Measurements from ENCODE around the gene CDH24.
A peak's percentile ranks its signal among the peaks of the same experiment; 100 is the strongest.

The CDH24 gene, protein sequence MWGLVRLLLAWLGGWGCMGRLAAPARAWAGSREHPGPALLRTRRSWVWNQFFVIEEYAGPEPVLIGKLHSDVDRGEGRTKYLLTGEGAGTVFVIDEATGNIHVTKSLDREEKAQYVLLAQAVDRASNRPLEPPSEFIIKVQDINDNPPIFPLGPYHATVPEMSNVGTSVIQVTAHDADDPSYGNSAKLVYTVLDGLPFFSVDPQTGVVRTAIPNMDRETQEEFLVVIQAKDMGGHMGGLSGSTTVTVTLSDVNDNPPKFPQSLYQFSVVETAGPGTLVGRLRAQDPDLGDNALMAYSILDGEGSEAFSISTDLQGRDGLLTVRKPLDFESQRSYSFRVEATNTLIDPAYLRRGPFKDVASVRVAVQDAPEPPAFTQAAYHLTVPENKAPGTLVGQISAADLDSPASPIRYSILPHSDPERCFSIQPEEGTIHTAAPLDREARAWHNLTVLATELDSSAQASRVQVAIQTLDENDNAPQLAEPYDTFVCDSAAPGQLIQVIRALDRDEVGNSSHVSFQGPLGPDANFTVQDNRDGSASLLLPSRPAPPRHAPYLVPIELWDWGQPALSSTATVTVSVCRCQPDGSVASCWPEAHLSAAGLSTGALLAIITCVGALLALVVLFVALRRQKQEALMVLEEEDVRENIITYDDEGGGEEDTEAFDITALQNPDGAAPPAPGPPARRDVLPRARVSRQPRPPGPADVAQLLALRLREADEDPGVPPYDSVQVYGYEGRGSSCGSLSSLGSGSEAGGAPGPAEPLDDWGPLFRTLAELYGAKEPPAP

DNA sequence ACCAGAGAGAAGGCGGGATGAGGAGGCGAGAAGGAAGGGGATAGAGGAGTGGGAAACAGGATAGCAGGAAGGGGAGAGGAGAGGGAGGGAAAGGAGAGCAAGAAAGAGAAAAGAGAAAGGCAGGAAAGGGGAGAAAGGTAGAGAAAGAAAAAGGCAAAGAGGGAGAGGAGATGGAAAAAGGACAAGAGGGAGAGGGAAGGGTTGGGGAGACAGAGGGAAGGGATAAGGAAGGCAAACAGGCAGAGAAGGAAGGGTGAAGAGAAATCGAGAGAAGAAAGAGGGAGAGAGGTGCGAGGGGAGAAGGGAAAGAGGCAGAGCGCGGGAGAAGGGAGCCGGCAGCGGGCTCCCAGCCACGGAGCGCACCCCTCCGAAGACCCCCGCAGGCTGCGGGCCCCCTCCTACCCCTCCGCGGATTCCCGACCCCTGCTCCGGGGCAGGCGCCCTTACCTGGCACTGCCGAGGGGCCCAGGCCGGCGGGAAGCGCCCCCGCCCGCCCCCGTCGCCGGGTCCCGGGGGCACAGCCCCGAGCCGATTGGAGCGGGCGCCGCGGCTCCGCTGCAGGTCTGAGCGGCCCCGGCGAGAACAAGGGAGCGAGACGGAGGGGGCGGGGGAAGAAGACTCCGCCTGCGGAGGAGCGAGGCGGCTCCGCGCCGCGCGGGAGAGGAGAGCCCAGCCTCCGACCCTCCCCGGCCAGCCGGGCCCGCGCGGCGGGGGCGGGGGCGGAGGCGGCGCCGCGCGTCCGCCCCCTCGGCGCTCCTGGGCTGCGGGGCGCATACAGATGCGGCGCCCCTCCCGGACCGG is at the start of gene CDH24:
TSS of gene CDH24 (minus strand) at position 565 of the 801 bp plus-strand sequence. CDS start 1,787 bp downstream, outside the sequence.
- DNase-seq (ENCODE audit: low spot score), result no peak

DNA sequence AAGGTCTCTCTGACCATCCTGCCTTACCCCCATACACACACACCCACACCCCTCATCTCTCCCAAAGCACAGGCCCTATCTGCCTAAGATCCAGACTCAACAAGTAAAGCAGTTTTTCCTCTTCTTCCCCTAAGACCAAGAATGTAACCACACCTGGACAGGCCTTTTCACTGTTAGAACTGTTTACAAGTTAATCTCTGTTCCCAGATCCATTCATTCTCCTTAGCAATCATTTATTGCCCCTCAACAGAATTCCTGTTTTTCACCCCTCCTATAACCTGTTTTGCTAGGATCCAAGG is 49.4 kb upstream of the CDH24 start:
- DNase-seq (ENCODE audit: low spot score), result no peak

DNA sequence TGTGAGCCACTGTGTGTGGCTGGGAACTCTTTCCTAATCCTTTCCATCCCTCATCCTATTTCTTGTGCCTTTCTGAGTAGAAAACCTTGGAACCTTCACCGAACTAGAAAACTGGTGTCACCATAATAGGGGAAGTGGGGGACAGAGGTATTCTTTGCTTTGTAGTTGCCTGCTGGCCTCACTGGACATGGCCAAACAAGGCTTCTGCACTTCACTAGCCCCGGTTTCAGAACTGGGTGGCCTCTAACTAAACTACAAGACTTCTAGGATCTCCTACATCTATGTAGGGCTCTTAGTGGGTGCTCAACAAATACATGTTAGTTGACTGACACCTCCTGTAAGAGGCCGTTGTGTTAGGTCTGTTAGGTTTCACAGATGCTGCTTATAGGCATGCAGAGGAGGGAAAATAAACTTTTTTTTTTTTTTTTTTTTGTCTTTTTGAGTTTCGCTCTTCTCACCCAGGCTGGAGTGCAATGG is 48.1 kb upstream of the CDH24 start:
- DNase-seq (ENCODE audit: low spot score), result no peak

DNA sequence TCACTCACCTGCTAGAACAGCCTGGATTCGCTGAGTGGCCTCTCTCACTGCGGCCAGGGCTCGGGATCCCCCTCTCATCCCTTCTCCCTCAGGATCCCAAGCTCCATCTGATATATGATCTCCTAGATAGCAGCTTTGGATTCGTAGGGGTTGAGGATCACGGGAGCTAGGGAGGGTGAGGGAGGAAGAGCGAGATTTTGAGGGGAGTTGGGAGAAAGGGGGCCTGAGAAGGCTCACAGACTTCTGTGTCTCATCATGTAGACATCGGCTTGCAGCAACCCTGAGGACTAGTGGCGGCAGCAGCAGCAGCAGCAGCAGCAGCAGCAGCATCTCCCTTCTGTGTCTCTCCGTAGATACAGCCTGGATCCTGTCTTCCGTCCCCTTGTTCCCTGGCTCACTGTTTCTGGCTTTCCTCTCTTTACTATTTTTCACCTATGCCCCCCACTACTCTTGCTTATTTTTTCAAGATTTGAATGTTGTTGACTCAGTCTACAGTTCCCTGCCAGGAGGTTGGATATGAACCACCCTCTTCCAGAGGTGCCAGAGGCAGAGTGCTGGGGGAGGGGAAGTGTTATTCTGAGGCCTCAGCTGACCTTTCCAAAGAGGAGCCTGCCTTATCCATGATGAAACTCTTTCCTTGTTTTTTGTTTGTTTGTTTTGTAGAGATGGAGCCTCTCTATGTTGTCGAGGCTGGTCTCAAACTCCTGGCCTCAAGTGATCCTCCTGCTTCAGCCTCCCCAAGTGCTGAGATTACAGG is 47.4 kb upstream of the CDH24 start, which contains the start of gene CIROP:
TSS of gene CIROP (minus strand) at position 399 of the 757 bp plus-strand sequence. CDS start at position 330, 69 bp downstream.
- no peak for DNase-seq (ENCODE audit: low spot score)

DNA sequence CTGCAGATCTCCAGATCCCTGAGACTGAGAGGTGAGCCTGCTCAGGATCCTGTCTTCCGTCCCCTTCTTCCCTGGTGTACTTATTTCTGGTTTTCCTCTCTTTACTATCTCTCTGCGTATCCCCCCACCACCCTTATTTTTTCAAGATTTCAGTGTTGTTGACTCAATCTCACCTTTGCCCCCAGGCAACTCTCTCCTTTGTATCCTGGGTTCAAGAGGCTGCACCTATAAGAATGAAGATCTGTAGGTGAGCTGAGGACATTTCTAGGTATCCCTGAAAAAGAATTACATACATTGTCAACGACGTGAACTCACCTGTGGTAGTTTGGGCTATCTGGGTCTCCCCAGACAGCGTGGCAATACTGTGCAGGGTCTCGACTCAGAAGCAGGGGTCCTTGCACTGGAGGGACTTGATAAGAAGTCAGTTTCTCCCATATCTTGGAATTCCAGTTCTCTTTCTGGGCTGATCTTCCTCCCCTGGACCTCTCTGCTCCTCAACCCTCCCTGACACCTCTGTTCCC is 46.8 kb upstream of the CDH24 start:
- no peak for DNase-seq (ENCODE audit: low spot score)

DNA sequence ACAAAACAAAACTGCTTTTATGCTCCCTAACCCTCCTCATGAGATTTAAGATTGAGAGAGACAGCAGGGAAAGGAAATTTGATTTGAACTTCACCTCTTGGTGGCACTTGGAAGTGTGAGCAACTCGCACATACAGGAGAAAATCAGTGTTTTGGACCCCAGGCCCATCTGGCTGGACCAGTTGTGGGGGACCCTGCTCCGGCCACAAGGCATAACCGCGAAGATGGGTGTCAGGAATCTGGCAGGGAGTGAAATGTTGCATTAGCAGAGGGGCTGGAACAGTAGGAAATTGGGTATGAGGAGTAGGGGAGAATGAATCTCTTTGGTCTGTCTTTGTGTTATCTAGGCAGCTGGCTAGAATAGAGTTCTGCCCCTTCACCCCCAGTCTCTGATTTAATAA is 46.3 kb upstream of the CDH24 start:
- no peak for DNase-seq (ENCODE audit: low spot score)

DNA sequence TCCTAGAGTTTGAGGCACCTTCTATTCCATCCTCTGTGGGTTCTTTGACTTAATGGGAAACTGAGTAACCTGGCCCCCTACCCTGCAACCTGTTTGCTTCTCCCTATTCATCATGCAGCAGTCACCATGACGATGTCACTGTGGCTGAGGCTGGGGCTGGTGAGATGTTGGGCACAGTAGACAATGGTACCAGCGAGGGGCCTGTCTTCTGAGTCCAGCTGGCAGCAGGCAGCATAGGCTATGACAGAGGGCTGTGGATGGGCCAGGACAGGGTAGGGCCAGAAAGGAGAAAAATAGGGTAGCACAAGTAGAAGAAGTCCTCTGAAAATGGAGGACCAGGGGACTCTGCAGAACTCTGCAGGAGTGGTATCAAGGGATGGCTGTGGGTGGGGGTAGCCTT is 45.5 kb upstream of the CDH24 start:
- no peak for DNase-seq (ENCODE audit: low spot score)

DNA sequence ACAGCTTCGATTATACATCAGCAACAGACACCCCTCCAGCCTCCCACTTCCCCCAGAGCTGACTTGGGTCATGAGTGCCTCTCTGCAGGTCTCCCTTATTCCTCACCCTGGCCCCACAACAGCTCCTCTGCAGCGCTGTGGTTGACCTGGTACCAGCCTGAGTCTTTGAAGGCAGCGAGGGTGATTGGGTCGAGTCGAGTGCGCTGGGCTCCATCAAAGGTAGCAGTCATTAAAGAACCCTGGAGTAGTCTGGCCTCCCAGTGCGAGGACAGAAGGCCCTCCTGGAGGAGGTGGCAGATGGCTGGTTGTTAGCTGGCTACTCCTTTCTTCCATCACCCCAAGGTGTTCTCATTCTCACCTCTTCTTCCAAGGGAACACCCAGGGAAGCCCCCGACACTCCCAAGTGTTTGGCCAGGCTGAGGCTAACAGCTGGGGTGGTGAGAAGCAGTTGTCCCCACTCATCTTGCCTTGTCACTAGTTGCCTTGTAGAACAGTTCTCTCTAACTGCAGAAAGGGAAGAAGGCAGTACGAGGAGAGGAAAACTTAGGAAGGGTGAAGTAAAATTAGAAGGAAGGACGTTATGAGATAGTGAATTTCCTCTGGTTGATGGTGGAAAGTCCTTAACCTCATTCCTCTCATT is 44.8 kb upstream of the CDH24 start:
- no peak for DNase-seq (ENCODE audit: low spot score)

DNA sequence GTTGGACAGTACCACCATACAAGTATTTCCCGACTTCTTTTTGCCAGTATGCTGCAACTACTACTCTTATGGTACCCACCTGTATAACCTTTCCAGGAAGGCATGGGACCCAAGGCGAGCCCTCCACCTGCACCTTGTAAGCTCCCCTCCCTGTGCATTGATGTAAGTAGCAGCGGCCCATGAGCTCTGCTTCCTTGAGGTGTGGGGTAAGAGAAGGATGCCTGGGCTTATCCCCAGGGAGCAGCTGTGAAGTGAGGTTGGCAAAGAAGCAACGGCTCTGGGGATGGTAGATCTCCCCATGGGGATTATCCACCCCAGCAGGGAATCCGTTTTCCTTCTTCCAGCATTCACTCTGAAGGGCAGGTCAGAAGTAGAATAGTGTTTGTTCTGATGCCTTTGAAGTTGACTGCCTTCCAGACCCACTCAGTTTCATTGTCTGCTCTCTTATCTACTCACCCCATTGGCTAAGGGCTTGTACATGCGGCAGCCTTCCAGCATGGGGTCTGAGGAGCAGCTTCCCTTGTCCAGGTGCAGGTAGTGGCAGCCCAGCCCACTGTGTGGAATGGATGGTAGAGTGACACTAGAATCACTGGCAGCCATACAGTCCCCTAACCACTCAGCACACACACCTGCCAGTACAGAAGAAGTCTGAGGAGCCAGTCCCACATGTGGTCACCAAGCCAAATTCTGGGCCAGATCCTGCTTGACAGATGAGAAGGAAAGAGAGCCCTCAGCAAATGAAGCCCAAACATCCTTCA is 44.1 kb upstream of the CDH24 start:
- DNase-seq (ENCODE audit: low spot score), result no peak

DNA sequence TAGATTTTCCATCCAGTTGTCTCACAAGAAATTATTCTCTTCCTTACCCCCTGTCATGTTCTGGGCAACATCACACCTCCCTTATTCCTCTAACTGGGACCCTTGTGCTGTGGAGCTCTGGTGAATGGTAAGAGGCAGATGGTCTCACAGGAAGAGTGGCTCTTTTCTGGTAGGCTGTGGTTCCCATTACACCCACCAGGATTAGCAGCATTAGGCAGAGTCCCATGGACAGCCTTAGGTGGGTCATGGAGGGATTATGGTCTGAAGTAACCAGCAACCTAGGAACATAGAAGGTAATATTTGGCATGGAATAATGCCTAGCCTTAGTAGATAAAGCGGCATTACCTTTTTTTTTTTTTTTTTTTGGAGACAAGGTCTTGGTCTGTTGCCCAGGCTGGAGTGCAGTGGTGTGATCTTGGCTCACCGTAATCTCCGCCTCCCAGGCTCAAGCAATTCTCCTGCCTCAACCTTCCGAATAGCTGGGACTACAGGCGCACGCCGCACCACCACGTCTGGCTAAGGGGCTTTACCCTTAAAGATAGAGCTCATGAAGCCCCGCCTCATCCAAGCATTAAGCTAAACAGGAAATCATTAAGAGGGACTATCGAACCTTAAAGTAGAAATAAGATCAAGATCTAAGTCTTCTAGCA is 42.0 kb upstream of the CDH24 start:
- no peak for DNase-seq (ENCODE audit: low spot score)

DNA sequence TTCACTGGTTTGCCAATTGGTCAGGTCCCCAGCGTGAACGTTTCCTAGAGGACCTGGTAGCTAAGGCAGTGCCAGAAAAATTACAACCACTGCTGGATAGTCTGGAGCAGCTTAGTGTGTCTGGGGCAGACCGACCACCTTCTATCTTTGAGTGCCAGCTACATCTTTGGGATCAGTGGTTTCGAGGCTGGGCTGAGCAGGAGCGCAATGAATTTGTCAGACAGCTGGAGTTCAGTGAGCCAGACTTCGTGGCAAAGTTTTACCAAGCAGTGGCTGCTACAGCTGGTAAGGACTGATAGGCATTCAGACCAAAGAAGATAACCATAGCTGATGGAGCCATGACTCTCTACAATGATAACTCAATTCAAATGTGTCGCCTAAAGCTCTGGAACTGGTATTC is 40.5 kb upstream of the CDH24 start:
- no peak for DNase-seq (ENCODE audit: low spot score)

DNA sequence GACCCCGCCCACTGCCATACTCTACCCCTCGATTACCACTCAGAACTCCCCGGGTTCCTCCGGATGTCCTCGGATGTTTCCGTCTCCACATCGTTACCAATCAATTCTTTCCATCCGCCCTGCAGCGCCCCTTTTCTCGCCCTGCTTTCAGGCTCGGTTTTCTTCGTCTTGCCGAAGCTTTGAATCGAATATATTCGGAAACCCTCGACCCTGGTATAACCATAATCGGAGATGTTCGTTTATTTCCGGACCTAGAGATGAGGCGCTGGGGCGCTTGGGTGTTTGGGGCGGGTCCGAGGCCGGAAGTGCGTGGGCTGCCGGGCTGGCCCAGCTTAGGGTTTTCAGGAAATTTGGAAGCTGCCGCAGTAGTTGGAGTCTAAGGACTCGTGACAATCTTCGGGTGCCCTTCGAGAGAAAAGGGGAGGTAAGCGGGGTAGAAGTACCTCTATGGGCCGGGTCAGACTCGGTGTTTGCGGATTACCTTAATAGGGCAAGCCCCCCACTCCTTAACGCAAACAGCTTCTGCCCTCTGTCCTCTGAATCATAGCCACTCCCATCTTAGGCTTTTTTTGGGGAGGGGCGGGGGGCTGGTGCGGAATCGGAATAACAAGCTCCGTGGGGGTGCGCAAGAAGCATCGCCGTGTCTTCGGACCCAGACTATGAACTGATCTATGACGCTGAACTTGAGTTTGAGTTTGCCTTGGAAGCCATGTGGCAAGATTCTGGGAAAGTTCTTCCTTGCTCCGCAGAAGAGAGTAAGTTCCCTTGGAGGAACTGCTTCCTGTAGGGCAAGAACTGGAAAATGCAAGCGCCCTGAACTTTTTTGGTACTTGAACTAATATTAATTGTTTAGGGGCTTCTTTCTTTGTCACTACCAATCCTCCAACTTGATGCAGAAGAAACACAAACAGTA is 38.1 kb upstream of the CDH24 start, which contains the start of gene C14orf119:
TSS of gene C14orf119 (plus strand) at position 310 of the 913 bp plus-strand sequence. CDS start 2,154 bp downstream, outside the sequence.
- peak; percentile 100 for DNase-seq (ENCODE audit: low spot score)

DNA sequence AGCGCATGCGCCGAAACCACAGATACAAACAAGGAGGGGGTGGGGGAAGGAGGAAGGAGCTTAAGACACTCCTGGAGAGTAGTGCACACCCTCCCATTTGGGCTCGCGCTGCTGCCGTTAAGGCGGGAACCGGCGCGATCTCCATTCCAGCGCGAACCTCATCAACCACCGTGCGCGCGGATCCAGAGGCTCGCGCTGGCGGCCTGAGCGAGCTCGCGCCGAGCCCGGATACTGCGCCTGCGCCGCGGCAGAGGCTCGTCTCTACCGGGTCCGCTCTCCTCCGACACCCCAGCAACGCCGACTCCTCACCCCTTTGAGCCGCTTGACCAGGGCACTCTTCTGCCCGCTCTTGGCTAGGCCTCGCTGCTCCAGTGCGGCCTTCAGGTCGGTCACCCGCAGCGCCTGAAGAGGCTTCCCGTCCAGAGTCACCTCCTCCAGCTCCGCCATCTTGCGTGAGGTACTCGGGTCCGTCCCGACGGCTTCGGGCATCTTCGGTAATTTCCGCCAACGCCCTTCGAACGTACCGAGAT is 37.4 kb upstream of the CDH24 start, which contains the start of gene ACIN1:
TSS of gene ACIN1 (minus strand) at position 471 of the 530 bp plus-strand sequence. CDS start at position 447, 24 bp downstream.
- peak; percentile 88 for DNase-seq (ENCODE audit: low spot score)

DNA sequence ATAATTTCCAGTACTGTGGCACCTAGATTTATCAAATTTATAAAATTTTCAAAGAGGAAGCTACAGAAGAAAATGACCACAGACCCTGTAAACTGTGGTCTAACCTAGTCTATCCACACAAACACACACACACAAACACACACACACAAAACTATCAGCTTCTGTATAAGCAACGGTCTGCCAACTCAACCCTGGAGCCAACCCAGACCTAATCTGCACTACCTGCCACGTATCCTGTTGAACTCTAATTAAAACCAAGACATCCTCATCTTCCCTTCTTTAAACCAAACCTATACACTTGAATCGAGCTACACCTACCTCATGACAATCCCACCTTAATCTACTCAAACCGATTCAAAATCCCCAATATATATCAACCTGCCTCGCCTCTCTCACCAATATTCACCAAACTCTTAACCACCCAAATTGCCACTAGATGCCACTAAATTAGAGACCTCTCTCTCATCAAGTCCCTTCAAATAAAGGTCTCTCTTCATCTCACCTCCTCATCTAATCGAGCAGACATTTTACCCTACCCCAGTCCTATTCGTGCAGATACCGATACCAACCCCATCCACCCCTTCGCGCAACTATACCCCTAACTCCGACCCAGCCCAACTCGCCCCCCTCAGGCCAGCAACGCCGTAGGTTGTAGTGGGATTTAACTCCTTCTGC is 36.8 kb upstream of the CDH24 start:
- DNase-seq (ENCODE audit: low spot score), result no peak

DNA sequence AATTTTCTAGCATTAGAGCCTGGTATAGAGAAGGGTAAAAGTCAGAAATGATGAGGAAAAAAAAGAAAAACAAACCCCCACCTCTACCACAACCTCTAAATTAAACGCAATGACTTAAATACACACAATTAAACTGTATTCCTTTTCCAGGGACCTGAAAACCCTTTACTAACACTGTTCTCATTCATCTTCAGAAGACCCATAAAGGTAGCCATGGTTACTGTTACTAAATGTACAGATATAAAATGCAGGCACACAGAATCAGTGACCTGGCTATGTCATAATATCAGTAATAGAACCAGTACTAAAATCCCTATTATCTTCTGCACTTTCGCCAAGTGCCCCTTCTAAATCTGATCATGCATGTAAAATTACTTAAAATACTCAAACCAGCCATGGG is 36.2 kb upstream of the CDH24 start:
- DNase-seq (ENCODE audit: low spot score), result no peak

DNA sequence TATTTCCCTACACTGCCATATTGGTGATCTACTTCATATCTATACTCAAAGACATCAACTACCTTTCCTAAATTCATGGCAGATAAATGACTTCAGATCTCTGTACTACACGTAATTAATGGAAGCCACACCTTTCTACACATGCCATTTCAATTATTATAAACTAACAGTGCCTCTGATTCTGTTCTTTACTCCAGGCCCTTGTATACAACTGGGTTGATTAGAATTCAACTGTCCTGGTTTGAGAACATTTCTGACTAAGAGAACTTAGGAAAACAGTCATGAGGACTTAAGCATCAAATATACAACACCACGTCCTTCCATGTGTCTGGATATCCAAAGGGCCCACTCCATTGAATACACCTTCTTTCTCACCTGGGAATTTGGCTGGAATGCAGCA is 35.8 kb upstream of the CDH24 start:
- DNase-seq (ENCODE audit: low spot score), result no peak
